ENCODE results near the gene URGCP. TPM values are rescaled to one million over a fixed set of nuclear protein-coding genes. Genes with fewer than 3 reads are reported as not detected.

URGCP gene
- total RNA-seq, 1 experiment from 2014 or later, result 19.5 TPM

DNA sequence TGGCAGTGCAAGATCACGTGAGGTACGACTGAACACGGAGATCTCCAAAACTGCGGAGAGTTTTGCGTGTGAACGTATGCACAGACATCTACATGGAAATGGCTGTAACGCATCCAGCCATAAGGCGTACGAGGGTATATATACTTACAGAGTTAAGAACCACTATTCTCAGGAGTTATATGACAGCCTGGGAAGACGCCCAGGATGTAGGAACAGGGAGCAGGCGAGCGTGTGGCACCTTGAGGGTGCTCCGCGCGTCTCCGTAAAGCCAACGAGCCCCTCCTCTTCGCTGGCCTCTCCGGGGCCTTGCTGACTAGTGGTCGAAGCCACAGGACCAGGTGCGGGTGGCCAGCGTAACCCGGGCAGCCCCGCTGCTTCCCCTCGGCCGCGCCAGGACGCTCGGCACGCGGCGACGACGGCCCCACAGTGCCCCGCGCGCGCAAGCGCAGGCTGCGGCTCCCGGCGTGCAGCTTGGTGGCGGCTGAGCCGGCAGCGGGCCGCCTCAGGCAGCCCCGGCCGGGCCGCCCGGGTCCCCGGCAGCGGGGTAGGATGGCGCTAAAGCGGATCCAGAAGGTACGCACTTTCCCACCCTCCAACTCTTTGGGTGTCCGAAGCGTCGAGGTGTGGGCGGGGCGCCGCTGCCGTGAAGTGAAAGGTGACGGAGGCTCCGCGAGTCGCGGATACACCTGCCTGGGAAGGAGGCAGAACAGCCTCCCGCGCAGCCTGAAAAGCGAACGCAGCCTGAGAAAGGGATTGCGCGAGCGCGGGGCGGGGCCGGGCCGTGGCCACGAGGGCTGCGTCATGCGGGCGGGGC lies 19.8 kb upstream of the URGCP start, which contains the start of gene UBE2D4 (continued):
- TF ChIP-seq, protein P1, sequence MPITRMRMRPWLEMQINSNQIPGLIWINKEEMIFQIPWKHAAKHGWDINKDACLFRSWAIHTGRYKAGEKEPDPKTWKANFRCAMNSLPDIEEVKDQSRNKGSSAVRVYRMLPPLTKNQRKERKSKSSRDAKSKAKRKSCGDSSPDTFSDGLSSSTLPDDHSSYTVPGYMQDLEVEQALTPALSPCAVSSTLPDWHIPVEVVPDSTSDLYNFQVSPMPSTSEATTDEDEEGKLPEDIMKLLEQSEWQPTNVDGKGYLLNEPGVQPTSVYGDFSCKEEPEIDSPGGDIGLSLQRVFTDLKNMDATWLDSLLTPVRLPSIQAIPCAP (CRISPR knock-in tag; IDR thresholded peaks at IDR 0.05), result peak; percentile 74; the same call in 1 of the 2 replicates
- TF ChIP-seq, protein P2, sequence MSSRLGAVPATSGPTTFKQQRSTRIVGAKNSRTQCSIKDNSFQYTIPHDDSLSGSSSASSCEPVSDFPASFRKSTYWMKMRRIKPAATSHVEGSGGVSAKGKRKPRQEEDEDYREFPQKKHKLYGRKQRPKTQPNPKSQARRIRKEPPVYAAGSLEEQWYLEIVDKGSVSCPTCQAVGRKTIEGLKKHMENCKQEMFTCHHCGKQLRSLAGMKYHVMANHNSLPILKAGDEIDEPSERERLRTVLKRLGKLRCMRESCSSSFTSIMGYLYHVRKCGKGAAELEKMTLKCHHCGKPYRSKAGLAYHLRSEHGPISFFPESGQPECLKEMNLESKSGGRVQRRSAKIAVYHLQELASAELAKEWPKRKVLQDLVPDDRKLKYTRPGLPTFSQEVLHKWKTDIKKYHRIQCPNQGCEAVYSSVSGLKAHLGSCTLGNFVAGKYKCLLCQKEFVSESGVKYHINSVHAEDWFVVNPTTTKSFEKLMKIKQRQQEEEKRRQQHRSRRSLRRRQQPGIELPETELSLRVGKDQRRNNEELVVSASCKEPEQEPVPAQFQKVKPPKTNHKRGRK (CRISPR knock-in tag; IDR thresholded peaks at IDR 0.05; ENCODE audit: borderline replicate concordance), result no peak
- TF ChIP-seq NR3C1 (CRISPR knock-in tag; conservative IDR thresholded peaks at IDR 0.05; ENCODE audit: low read depth) (no peak), HMGA2 (CRISPR knock-in tag; IDR thresholded peaks at IDR 0.05) (no peak), RORB (CRISPR knock-in tag; IDR thresholded peaks at IDR 0.05) (no peak), SMAD3 (CRISPR knock-in tag; IDR thresholded peaks at IDR 0.05; ENCODE audit: borderline replicate concordance) (no peak), SOX15 (CRISPR knock-in tag; IDR thresholded peaks at IDR 0.05) (no peak), ZNF121 (CRISPR knock-in tag; IDR thresholded peaks at IDR 0.05) (no peak), TEAD1 (CRISPR knock-in tag; IDR thresholded peaks at IDR 0.05) (peak; percentile 78; the same call in 1 of the 2 replicates), ZNF423 (CRISPR knock-in tag; IDR thresholded peaks at IDR 0.05) (0 out of 2 replicates have a peak, but pooled peaks have one; percentile 12), ZNF219 (CRISPR knock-in tag; IDR thresholded peaks at IDR 0.05; ENCODE audit: borderline replicate concordance) (0 out of 2 replicates have a peak, but pooled peaks have one; percentile 52), TP53 (CRISPR knock-in tag; IDR thresholded peaks at IDR 0.05) (peak; percentile 92; the same call in 1 of the 2 replicates), GTF2I (CRISPR knock-in tag; conservative IDR thresholded peaks at IDR 0.05) (no peak), SMAD4 (CRISPR knock-in tag; IDR thresholded peaks at IDR 0.05) (no peak), JAZF1 (CRISPR knock-in tag; IDR thresholded peaks at IDR 0.05) (no peak), MYBL2 (CRISPR knock-in tag; IDR thresholded peaks at IDR 0.05) (0 out of 2 replicates have a peak, but pooled peaks have one; percentile 55), ZNF263 (CRISPR knock-in tag; IDR thresholded peaks at IDR 0.05; ENCODE audit: low read depth) (no peak), CREM (CRISPR knock-in tag; IDR thresholded peaks at IDR 0.05) (peak; percentile 85; the same call in 1 of the 2 replicates), CREB1 (CRISPR knock-in tag; IDR thresholded peaks at IDR 0.05) (no peak)
- TF ChIP-seq, protein P3, sequence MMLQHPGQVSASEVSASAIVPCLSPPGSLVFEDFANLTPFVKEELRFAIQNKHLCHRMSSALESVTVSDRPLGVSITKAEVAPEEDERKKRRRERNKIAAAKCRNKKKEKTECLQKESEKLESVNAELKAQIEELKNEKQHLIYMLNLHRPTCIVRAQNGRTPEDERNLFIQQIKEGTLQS (CRISPR knock-in tag; conservative IDR thresholded peaks at IDR 0.05), result no peak
- TF ChIP-seq, protein P4, sequence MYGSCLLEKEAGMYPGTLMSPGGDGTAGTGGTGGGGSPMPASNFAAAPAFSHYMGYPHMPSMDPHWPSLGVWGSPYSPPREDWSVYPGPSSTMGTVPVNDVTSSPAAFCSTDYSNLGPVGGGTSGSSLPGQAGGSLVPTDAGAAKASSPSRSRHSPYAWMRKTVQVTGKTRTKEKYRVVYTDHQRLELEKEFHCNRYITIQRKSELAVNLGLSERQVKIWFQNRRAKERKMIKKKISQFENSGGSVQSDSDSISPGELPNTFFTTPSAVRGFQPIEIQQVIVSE (CRISPR knock-in tag; IDR thresholded peaks at IDR 0.05; ENCODE audit: borderline replicate concordance), result no peak
- TF ChIP-seq, protein P5, sequence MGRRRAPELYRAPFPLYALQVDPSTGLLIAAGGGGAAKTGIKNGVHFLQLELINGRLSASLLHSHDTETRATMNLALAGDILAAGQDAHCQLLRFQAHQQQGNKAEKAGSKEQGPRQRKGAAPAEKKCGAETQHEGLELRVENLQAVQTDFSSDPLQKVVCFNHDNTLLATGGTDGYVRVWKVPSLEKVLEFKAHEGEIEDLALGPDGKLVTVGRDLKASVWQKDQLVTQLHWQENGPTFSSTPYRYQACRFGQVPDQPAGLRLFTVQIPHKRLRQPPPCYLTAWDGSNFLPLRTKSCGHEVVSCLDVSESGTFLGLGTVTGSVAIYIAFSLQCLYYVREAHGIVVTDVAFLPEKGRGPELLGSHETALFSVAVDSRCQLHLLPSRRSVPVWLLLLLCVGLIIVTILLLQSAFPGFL (CRISPR knock-in tag; IDR thresholded peaks at IDR 0.05; ENCODE audit: borderline replicate concordance), result no peak
- TF ChIP-seq, protein P6, sequence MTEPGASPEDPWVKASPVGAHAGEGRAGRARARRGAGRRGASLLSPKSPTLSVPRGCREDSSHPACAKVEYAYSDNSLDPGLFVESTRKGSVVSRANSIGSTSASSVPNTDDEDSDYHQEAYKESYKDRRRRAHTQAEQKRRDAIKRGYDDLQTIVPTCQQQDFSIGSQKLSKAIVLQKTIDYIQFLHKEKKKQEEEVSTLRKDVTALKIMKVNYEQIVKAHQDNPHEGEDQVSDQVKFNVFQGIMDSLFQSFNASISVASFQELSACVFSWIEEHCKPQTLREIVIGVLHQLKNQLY (CRISPR knock-in tag; IDR thresholded peaks at IDR 0.05), result no peak
- TF ChIP-seq, protein P7, sequence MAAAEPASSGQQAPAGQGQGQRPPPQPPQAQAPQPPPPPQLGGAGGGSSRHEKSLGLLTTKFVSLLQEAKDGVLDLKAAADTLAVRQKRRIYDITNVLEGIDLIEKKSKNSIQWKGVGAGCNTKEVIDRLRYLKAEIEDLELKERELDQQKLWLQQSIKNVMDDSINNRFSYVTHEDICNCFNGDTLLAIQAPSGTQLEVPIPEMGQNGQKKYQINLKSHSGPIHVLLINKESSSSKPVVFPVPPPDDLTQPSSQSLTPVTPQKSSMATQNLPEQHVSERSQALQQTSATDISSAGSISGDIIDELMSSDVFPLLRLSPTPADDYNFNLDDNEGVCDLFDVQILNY (CRISPR knock-in tag; IDR thresholded peaks at IDR 0.05), result peak; percentile 70
- TF ChIP-seq, protein P8, sequence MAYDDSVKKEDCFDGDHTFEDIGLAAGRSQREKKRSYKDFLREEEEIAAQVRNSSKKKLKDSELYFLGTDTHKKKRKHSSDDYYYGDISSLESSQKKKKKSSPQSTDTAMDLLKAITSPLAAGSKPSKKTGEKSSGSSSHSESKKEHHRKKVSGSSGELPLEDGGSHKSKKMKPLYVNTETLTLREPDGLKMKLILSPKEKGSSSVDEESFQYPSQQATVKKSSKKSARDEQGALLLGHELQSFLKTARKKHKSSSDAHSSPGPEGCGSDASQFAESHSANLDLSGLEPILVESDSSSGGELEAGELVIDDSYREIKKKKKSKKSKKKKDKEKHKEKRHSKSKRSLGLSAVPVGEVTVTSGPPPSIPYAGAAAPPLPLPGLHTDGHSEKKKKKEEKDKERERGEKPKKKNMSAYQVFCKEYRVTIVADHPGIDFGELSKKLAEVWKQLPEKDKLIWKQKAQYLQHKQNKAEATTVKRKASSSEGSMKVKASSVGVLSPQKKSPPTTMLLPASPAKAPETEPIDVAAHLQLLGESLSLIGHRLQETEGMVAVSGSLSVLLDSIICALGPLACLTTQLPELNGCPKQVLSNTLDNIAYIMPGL (CRISPR knock-in tag; IDR thresholded peaks at IDR 0.05), result peak; percentile 26; the same call in 1 of the 2 replicates
- TF ChIP-seq, protein P9, sequence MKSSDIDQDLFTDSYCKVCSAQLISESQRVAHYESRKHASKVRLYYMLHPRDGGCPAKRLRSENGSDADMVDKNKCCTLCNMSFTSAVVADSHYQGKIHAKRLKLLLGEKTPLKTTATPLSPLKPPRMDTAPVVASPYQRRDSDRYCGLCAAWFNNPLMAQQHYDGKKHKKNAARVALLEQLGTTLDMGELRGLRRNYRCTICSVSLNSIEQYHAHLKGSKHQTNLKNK (CRISPR knock-in tag; IDR thresholded peaks at IDR 0.05), result no peak
- TF ChIP-seq, protein P10, sequence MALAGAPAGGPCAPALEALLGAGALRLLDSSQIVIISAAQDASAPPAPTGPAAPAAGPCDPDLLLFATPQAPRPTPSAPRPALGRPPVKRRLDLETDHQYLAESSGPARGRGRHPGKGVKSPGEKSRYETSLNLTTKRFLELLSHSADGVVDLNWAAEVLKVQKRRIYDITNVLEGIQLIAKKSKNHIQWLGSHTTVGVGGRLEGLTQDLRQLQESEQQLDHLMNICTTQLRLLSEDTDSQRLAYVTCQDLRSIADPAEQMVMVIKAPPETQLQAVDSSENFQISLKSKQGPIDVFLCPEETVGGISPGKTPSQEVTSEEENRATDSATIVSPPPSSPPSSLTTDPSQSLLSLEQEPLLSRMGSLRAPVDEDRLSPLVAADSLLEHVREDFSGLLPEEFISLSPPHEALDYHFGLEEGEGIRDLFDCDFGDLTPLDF (CRISPR knock-in tag; IDR thresholded peaks at IDR 0.05), result peak; percentile 59; the same call in 1 of the 2 replicates
- TF ChIP-seq, protein P11, sequence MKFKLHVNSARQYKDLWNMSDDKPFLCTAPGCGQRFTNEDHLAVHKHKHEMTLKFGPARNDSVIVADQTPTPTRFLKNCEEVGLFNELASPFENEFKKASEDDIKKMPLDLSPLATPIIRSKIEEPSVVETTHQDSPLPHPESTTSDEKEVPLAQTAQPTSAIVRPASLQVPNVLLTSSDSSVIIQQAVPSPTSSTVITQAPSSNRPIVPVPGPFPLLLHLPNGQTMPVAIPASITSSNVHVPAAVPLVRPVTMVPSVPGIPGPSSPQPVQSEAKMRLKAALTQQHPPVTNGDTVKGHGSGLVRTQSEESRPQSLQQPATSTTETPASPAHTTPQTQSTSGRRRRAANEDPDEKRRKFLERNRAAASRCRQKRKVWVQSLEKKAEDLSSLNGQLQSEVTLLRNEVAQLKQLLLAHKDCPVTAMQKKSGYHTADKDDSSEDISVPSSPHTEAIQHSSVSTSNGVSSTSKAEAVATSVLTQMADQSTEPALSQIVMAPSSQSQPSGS (CRISPR knock-in tag; IDR thresholded peaks at IDR 0.05; ENCODE audit: borderline replicate concordance, low read depth), result no peak

Data from WTC11 (cell line).